Stimulated activated naive CD4-positive, alpha-beta T cell treated with Interleukin-2 at 50 U/mL for 16 hours (primary cell): ENCODE data around the gene UBC.
"Not testable (repeated sequence)": the region's sequence is repeated elsewhere in the genome, so short reads cannot be mapped to it uniquely, and the experiment has no call there.

Experiments used
- DNase-seq: peaks from one replicate; lab custom pipeline; 2025; lab: John Stamatoyannopoulos, UW

Gene UBC

DNA sequence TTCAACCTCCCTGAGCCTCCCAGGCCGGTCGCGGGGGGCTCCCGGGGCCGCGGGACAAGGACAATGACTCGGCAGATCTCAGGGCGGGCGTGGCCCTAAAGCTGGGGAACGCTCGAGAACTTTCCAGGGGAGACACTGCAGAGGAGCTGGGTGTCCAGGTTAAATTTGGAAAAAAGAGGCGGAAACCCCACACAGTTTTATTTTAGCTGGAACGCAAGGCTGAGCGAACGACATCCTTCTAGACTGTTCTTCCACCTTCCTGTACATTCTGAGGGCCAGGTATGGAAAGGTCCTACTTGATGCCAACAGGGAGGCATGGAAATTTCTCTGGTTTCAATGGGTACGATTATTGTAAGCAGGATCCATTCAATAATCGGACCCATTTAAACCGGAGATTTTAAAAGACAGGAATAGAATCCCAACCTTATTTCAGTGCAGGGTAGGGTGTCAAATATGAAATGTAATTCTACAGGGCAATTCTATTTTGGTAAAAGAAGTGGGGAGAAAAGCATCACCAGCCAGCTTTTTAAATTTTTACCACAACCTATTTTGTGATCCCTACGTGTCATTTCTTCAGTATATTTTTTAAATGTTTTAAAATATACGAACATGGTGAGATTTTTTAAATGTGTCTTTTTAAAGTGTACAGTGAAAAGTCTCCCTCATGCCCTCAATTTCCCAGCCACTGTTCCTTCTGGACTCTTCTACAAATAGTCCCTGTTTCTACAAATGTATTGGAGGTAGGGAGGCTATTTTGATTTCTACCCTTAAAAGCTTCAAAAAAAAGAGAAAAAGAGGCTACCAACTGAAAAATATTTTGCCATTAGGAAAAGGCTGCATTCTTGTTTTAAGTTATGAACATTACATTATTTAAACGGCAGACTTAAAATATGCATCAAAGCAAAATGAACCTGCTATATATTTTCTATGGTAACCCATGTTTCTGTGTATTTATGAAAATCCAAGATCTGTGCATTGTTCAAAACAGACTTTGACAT is 1.1 kb upstream of the UBC start:
- DNase-seq: no peak

DNA sequence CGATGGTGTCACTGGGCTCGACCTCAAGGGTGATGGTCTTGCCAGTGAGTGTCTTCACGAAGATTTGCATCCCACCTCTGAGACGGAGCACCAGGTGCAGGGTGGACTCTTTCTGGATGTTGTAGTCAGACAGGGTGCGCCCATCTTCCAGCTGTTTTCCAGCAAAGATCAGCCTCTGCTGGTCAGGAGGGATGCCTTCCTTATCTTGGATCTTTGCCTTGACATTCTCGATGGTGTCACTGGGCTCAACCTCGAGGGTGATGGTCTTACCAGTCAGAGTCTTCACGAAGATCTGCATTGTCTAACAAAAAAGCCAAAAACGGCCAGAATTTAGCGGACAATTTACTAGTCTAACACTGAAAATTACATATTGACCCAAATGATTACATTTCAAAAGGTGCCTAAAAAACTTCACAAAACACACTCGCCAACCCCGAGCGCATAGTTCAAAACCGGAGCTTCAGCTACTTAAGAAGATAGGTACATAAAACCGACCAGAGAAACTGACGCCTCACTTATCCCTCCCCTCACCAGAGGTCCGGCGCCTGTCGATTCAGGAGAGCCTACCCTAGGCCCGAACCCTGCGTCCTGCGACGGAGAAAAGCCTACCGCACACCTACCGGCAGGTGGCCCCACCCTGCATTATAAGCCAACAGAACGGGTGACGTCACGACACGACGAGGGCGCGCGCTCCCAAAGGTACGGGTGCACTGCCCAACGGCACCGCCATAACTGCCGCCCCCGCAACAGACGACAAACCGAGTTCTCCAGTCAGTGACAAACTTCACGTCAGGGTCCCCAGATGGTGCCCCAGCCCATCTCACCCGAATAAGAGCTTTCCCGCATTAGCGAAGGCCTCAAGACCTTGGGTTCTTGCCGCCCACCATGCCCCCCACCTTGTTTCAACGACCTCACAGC is 717 bp downstream of the UBC start:
- DNase-seq: no peak

DNA sequence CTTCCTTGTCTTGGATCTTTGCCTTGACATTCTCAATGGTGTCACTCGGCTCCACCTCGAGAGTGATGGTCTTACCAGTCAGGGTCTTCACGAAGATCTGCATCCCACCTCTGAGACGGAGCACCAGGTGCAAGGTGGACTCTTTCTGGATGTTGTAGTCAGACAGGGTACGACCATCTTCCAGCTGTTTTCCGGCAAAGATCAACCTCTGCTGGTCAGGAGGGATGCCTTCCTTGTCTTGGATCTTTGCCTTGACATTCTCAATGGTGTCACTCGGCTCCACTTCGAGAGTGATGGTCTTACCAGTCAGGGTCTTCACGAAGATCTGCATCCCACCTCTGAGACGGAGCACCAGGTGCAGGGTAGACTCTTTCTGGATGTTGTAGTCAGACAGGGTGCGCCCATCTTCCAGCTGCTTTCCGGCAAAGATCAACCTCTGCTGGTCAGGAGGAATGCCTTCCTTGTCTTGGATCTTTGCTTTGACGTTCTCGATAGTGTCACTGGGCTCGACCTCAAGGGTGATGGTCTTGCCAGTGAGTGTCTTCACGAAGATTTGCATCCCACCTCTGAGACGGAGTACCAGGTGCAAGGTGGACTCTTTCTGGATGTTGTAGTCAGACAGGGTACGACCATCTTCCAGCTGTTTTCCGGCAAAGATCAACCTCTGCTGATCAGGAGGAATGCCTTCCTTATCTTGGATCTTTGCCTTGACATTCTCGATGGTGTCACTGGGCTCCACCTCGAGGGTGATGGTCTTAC is 1.7 kb downstream of the UBC start:
- DNase-seq: not testable (repeated sequence)

DNA sequence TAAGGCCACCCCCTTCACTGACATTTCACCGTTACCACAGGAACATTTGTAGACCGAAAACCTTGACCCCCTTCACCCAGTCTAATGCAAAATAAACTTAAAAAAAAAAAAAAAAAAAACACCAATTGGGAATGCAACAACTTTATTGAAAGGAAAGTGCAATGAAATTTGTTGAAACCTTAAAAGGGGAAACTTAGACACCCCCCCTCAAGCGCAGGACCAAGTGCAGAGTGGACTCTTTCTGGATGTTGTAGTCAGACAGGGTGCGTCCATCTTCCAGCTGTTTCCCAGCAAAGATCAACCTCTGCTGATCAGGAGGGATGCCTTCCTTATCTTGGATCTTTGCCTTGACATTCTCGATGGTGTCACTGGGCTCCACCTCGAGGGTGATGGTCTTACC is 2.9 kb downstream of the UBC start:
- DNase-seq: not testable (repeated sequence)

DNA sequence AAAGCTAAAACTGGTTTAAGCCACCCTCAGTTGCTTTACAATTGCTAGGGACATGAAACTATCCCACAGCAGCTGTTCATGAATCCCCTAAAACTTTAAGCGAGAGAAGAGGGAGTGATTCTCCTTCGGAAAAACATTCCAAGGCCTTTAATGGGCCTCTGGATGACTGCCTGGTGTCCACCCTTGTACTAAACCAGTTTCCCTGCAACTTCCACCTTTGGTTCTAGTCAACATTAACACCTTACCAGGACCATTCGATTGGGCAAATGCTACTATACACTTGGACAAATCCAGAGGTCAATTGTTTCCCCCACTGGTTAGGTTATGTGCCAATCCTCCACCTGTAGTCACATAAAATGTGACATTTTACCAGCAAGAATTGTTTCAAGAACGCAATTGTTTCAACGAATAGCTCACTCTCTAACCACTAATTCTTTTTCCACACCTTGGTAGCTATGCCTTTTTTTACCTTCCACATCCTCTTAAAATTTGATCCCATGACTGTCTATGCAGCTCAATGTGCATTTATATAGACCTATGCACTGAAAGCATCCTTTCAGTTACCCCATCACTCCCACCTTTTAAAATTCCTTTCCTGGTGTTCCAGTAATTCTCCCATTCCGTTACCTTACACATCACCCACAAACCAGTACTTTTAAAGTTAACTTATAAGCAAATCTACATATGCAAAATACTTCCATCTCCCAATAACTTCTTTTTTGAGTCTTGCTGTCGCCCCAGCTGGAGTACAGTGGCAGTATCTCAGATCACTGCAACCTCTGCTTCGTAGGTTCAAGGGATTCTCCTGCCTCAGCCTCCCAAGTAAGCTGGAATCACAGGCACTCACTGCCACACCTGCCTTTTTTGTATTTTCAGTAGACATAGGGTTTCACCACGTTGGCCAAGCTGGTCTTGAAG is 3.6 kb downstream of the UBC start:
- no peak for DNase-seq

DNA sequence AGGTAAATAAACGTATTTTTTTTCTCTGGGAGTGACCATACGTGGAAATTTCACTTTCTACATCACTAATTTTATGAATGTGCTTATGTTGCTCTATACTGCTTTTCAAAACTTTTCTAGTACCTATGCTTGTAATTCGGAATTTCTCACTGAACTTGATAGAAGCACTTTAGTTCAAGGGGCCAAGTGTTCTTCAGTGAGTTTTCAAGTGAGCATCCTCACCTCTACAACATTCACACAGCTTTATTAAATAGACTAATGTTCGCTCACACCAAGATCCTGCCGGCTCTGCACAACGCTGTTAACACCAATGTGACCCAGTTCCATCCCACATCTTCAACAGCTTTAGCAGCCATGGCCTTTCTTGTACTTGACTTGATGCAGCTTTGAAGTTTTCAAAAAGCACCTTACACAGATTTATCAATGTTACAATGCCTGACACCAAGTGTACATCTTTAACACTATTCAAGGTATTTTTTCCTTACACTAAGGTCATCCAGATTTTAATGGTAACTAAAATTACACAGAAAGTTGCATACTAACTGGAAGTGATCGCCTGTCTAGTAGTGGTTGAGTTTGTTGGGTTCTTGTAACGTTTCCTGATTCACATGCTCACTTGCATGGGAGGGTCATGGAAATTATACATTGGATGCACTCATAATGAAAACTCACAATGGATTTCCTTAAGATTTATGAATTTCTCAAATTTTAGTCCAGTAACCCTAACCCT is 4.5 kb downstream of the UBC start:
- DNase-seq: no peak

DNA sequence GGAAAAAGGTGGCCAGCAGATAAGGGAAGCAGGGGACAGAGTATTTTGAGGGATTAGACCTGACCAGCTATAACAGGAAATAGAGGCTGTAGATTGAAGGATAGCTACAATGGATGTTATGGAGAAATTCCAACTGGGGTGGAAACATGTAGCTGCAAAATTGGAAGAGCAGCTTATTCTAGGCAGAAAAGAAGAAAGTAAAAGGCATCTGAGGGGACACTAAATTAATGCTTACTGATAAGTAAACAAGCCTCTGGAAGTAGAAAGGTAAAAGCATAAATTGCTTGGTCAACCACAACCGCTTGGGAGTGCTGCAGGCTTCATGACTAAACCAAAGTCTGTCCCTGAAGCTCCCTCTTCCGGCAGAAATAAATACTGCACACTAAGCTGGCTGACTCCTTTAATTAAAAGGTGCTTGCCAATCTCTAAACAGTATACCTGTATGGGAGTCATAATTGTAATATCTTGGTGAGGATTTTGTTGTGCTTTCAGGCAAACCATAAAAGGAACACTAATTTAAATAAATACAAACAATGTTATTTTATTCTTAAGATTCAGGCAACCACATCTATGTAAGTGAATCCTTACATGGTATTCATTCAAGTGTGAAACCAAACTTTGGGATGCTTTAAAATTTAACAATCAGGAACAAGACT is 7.7 kb downstream of the UBC start:
- no peak for DNase-seq

DNA sequence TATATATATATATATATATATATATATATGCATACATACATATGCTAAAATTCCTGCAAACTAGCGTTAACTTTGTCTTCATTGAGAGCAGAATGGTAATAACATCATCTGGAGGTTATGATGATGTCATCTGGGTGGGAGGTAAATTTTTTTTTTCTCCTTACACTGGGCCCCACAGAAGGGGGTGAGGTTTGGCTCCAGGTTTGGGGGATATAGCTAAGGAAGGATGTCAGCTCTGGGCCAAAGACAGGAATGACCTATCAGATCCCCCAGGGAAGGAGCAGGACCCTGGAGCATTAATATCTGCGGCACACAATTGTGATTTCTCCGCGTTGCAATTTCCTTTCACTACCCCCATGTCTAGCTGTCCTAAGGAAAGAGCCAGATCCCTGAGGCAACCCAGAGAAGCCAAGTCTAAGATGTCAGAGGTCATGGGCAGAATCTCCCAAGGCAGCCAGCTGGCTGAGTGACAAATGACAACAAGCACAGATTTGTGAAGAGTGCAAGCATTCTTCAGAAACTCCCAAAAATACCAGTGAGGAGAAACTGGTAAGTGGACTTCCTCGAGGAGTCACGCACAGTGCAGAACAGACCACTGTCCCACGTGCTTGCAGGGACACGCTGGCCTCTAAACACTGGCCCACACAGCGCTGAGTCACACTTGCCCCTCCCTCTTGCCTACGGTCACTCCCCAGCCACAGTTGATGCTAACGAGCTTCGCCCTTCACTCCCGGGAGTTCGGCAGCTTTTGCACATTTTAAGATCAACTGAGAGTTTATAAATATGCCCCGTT is 9.9 kb downstream of the UBC start:
- no peak for DNase-seq

DNA sequence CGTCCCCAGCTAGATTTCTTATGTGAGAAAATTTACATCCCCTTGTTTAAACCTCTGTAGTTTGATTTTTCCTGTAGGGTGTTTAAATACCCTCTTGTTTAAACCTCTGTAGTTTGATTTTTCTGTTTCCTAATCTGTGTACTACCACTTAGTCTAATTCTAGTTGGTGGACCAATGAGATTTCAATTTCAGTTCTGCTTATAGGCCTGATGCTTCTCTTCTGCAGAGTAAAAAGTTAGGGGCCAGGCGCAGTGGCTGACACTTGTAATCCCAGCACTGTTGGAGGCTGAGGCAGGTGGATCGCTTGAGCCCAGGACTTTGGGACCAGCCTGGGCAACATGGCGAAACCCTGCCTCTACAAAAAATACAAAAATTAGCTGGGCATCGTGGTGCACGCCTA is 11.5 kb downstream of the UBC start:
- no peak for DNase-seq

DNA sequence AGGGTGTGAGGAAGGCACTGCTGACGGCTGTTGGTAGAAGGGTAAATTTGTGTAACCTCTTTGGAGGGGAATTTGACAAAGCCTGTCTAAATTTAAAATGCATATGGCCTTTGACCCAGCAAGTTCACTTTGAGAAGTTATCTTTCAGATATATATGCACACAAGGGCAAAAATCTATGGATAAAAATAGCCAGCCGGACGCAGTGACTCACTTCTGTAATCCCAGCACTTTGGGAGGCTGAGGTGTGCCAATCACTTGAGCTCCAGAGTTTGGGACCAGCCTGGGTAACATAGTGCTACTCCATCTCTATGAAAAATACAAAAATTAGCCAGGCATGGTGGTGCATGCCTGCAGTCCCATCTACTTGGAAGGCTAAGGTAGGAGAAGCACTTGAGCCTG is 13.4 kb downstream of the UBC start:
- DNase-seq: no peak

DNA sequence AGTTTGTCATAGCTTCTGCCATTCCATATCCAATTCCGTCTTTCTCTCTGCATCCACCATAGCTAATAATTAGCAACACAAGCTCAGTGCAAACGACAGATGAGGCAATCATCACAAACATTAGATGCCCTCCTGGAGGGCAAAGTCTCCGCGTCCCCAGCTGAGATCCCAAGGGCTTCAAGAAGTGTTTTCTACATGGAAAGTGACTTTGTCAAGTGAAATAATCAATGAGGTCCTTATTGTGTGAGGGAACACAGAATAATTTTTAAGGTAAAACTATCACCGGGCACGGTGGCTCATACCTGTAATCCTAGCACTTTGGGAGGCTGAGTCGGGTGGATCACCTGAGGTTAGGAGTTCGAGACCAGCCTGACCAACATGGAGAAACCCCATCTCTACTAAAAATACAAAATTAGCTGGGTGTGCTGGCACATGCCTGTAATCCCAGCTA is 14.1 kb downstream of the UBC start:
- not testable (repeated sequence) for DNase-seq

DNA sequence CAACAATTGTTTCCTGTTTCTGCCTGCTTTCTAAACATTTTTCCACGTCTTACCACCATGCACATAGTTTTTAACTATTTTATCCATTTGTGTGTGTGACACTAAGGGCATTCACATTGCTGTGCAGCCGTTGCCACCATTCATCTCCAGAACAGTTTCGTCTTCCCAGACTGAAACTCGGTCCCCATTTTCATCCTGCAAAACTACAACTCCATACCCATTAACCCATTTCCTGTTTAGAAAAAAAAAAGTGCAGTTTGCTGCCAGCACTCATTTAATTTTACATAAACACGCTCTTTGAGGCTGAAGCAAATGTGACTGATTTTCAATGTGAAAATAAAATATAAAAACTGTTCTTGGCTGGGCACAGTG is 15.5 kb downstream of the UBC start:
- DNase-seq: no peak

DNA sequence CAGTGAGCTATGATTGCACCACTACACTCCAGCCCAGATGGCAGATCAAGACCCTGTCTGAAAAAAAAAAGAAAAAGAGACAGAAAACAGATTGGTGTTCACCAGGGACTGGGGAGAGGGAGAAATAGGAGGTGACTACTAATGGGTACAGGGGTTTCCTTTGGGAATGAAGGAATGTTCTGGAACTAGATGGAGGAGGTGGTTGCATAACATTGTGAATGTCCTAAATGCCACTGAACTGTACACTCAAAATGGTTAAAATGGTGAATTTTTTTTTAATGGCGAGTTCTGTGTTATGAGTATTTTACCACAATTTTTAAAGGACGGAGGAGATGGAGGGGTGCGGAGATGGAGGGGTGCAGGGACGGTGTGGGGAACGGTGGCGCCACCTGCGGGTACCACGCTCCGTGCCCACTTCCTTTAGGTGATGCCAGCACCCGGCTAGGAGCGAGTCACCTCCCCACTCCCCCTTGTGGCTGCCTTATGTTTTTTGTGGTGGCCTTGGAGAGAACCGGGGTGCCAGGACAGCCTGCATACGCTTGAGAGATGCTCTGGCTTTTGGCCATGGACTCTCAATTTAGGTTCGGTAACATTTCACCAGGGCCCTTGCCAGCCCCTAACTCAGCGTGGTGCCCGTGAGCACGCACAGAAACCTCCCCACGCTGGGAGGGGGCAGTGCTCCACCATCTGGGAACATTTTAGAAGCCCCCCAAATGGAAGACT is 16.1 kb downstream of the UBC start:
- peak; percentile 57 for DNase-seq

DNA sequence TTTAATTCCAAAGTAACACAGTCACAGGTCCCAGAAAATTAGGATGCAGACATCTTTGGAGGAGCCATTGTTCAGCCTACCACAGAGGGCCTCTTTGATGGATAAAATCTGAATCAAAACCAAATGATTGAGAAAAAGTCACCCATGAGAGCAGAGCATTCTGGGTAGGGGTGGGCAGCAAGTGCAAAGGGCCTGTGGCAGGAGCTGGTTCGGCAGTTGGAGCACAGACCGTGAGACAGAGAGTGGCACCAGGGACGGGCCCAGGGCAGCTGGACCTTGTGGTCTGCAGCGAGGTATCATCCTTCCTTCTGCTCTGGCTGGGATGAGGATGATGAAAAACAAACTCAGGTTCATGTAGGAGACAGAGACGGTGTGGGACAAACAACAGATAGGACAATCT is 18.0 kb downstream of the UBC start:
- DNase-seq: no peak

DNA sequence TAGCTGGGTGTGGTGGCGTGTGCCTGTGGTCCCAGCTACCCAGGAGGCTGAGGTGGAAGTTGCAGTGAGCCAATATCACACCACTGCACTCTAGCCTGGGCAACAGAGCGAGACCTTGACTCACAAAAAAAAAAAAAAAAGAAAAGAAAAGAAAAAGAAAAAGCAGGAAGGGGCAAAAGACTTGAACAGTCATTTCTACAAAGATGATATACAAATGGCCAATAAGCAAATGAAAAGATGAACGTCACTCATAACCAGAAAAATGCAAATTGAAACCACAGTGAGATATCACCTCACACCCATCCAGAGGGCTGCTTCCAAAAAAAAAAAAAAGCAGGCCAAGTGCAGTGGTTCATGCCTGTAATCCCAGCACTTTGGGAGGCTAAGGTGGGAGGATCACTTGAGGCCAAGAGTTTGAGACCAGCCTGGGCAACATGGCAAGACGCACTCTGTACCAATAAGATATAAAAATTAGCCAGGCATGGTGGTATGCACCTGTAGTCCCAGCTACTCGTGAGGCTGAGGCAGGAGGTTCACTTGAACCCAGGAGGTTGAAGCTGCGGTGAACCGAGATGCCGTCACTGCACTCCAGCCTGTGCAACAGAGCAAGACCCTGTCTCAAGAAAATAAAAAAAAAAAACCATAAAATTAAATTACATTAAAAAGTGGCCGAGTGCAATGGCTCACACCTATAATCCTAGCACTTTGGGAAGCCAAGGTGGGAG is 20.5 kb downstream of the UBC start:
- no peak for DNase-seq

DNA sequence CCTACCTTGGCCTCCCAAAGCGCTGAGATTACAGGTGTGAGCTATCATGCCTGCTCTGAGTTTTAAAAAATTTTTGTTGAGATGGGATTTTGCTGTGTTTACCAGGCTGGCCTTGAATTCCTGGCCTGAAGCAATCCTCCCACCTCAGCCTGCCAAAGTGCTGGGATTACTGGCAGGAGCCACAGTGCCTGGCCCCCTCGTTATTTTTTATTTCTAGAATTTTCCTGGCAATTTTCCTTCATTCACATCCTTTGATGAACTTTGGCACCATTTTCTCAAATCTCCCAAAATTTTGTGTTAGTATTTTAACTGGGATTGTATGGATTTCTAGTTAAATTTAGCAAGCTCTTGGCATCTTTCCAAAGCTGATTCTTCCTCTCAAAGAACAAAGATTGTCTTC is 26.2 kb downstream of the UBC start:
- DNase-seq: no peak

DNA sequence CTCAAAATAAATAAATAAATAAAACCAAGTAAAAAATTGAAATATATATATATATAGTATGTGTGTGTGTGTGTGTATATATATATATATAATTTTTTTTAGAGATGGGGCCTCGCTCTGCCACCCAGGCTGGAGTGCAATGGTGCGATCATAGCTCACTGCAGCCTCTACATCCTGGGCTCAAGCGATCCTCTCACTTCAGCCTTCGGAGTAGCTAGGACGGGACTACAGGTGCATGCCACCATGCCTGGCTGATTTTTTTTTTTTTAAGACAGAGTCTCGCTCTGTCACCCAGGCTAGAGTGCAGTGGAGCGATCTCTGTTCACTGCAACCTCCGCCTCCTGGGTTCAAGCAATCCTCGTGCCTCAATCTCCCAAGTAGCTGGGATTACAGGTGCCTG is 26.7 kb downstream of the UBC start:
- DNase-seq: not testable (repeated sequence)
